ENCODE data around the gene REPS2.
"Not testable (repeated sequence)": the region's sequence is repeated elsewhere in the genome, so short reads cannot be mapped to it uniquely, and the experiment has no call there.

Gene REPS2

GRCh38 chrX:16964976-16965375, 18.5 kb downstream of the REPS2 start:
- not testable (repeated sequence) for DNase-seq

- DNase-seq, result no peak
Observed at GRCh38 chrX:16966752-16967448, 20.4 kb downstream of the REPS2 start.

- not testable (repeated sequence) for DNase-seq
Observed at GRCh38 chrX:16968753-16969152, 22.3 kb downstream of the REPS2 start.

GRCh38 chrX:16970977-16971376, 24.5 kb downstream of the REPS2 start:
- DNase-seq, result no peak

- DNase-seq, result no peak
Observed at GRCh38 chrX:16971694-16972093, 25.2 kb downstream of the REPS2 start.

- no peak for DNase-seq
Observed at GRCh38 chrX:16975233-16975632, 28.8 kb downstream of the REPS2 start.

- no peak for DNase-seq
Observed at GRCh38 chrX:16977771-16978170, 31.3 kb downstream of the REPS2 start.

- no peak for DNase-seq
Observed at GRCh38 chrX:16978193-16978984, 31.9 kb downstream of the REPS2 start.

GRCh38 chrX:16979226-16979625, 32.8 kb downstream of the REPS2 start:
- DNase-seq, result no peak

- DNase-seq, result no peak
Observed at GRCh38 chrX:16981209-16981608, 34.8 kb downstream of the REPS2 start.

GRCh38 chrX:16981980-16982379, 35.5 kb downstream of the REPS2 start:
- DNase-seq, result no peak

GRCh38 chrX:16983051-16983450, 36.6 kb downstream of the REPS2 start:
- no peak for DNase-seq

GRCh38 chrX:16985286-16985685, 38.8 kb downstream of the REPS2 start:
- DNase-seq, result no peak

GRCh38 chrX:16986169-16986568, 39.7 kb downstream of the REPS2 start:
- DNase-seq, result no peak

- DNase-seq, result no peak
Observed at GRCh38 chrX:16989750-16990149, 43.3 kb downstream of the REPS2 start.

GRCh38 chrX:16990839-16991238, 44.4 kb downstream of the REPS2 start:
- DNase-seq, result no peak

GRCh38 chrX:16992445-16992844, 46.0 kb downstream of the REPS2 start:
- no peak for DNase-seq

- no peak for DNase-seq
Observed at GRCh38 chrX:16992951-16993350, 46.5 kb downstream of the REPS2 start.

GRCh38 chrX:16993791-16994318, 47.4 kb downstream of the REPS2 start:
- no peak for DNase-seq

GRCh38 chrX:16994736-16995135, 48.3 kb downstream of the REPS2 start:
- no peak for DNase-seq

- no peak for DNase-seq
Observed at GRCh38 chrX:16997313-16997712, 50.9 kb downstream of the REPS2 start.

- DNase-seq, result no peak
Observed at GRCh38 chrX:16999275-16999674, 52.8 kb downstream of the REPS2 start.

- no peak for DNase-seq
Observed at GRCh38 chrX:17000751-17001150, 54.3 kb downstream of the REPS2 start.

GRCh38 chrX:17005712-17006368, 59.4 kb downstream of the REPS2 start:
- no peak for DNase-seq
